Vagina (tissue), 2 donors: ENCODE data around the gene SCYL1. TPM values are rescaled to one million over a fixed set of nuclear protein-coding genes. Genes with fewer than 3 reads are reported as not detected.

Source experiments
- DNase-seq, 2 donors: peaks; one replicate each; pipeline ENCODE4 v3.0.0-alpha.2; 2017; ENCODE audit errors: extremely low spot score in 2 of 2
- H3K27ac ChIP-seq: fragments of 200-600 bp; sonication (generic); one replicate; pipeline ENCODE4 v1.5.1; 2019
- H3K27me3 ChIP-seq: fragments of 200-600 bp; sonication (generic); one replicate; pipeline ENCODE4 v1.5.1; 2019
- H3K36me3 ChIP-seq, 2 donors: fragments of 200-600 bp; sonication (generic); one replicate each; pipeline ENCODE4 v1.5.1; 2017 to 2019
- H3K4me1 ChIP-seq: fragments of 200-600 bp; sonication (generic); one replicate; pipeline ENCODE4 v1.5.1; 2019
- H3K4me3 ChIP-seq, 2 donors: fragments of 200-600 bp; sonication (generic); 1 replicate in 1 of 2; 2 replicates in 1 of 2; pipeline ENCODE4 v1.5.1; 2016 to 2019
- H3K9me3 ChIP-seq: fragments of 200-600 bp; sonication (generic); one replicate; pipeline ENCODE4 v1.5.1; 2019
- CTCF ChIP-seq, 3 experiments: fragments of 450-650 bp in 2 of 3; fragments of 200-600 bp in 1 of 3; sonication (generic) in 1 of 3; IDR thresholded peaks; one replicate each; pipeline ENCODE4 v1.5.1; 2017 to 2019; ENCODE audit warnings: antibody characterized with exemption in 3 of 3, mild to moderate bottlenecking in 2 of 3, moderate library complexity in 2 of 3
- POLR2A ChIP-seq, 2 donors: fragments of 450-650 bp; IDR thresholded peaks; one replicate each; pipeline ENCODE4 v1.6.1; 2017; ENCODE audit warnings: antibody characterized with exemption in 2 of 2, mild to moderate bottlenecking in 2 of 2, moderate library complexity in 2 of 2
- POLR2AphosphoS5 ChIP-seq, 2 donors: sonication (generic); formaldehyde crosslinking; IDR thresholded peaks; one replicate each; pipeline ENCODE4 v1.9.0; 2017; ENCODE audit warnings: antibody characterized with exemption in 2 of 2, mild to moderate bottlenecking in 2 of 2, low read depth in 1 of 2; ENCODE audit not compliant: insufficient read depth in 1 of 2
- intact Hi-C: fragments of 100-400 bp; cut with DNase I; formaldehyde crosslinking; loops from one replicate; pipeline ENCODE4 v1.15.1; 2023
- total RNA-seq: library from RNA; depleted of rRNA; stranded (reverse); fragments of >200 nt; gene quantifications from one replicate; pipeline ENCODE4 v1.2.3, GENCODE V29; 2016

Gene SCYL1
- total RNA-seq, 1 donor from 2014 or later = 77.3 TPM

GRCh38 chr11:65558002-65558929 is 33.4 kb downstream of the SCYL1 start, which contains the start of gene LTBP3:
Gene LTBP3, minus strand, starts transcription at chr11:65558359. Its CDS starts 400 bp downstream, at chr11:65557959.
- TF ChIP-seq POLR2A (IDR thresholded peaks at IDR 0.05) = peak in 1 of 2 donors; percentile 14
- no peak for TF ChIP-seq POLR2AphosphoS5 (IDR thresholded peaks at IDR 0.05; ENCODE audit: insufficient read depth in 1 of 2, low read depth in 1 of 2)
- Histone ChIP-seq H3K4me1 (peaks cover 72% of the 10 kb centered on the region), H3K36me3 (peaks cover 0 to 5% of the 10 kb centered on the region in 2 donors), H3K4me3 (peak within 1 kb of the TSS; percentile 62 to 90), H3K27me3 (no peaks in the 10 kb centered on the region), H3K27ac (peak within 1 kb of the TSS; percentile 98), H3K9me3 (no peaks in the 10 kb centered on the region)
- no peak for DNase-seq
- intact Hi-C loops = no loop called here

GRCh38 chr11:65558930-65559509 is 34.1 kb downstream of the SCYL1 start:
- TF ChIP-seq POLR2A (IDR thresholded peaks at IDR 0.05) = no peak
- no peak for TF ChIP-seq CTCF (IDR thresholded peaks at IDR 0.05)
- TF ChIP-seq POLR2AphosphoS5 (IDR thresholded peaks at IDR 0.05; ENCODE audit: insufficient read depth in 1 of 2, low read depth in 1 of 2) = peak in 1 of 2 donors; percentile 62
- Histone ChIP-seq H3K27me3 (no peaks in the 10 kb centered on the region), H3K4me1 (peaks cover 64% of the 10 kb centered on the region), H3K36me3 (no peaks in the 10 kb centered on the region), H3K27ac (peak overlapping the region; percentile 98), H3K4me3 (peak overlapping the region; percentile 62 to 90), H3K9me3 (no peaks in the 10 kb centered on the region)
- no peak for DNase-seq
- intact Hi-C loops = no loop called here

- no peaks in the 10 kb centered on the region for H3K27me3 ChIP-seq
- no peaks in the 10 kb centered on the region for H3K9me3 ChIP-seq
- intact Hi-C loops = no loop called here
- TF ChIP-seq CTCF (IDR thresholded peaks at IDR 0.05) (no peak), POLR2AphosphoS5 (IDR thresholded peaks at IDR 0.05; ENCODE audit: insufficient read depth in 1 of 2, low read depth in 1 of 2) (no peak), POLR2A (IDR thresholded peaks at IDR 0.05) (no peak)
- DNase-seq = no peak
- H3K4me3 ChIP-seq = no peak overlapping the region
- H3K36me3 ChIP-seq = no peaks in the 10 kb centered on the region
- peak overlapping the region; percentile 98 for H3K27ac ChIP-seq
- peaks cover 60% of the 10 kb centered on the region for H3K4me1 ChIP-seq
Observed at GRCh38 chr11:65559535-65559934, 34.7 kb downstream of the SCYL1 start.

- H3K4me1 ChIP-seq = peaks cover 55% of the 10 kb centered on the region
- no peak overlapping the region for H3K4me3 ChIP-seq
- intact Hi-C loops = no loop called here
- peak overlapping the region; percentile 98 for H3K27ac ChIP-seq
- no peaks in the 10 kb centered on the region for H3K9me3 ChIP-seq
- no peak for DNase-seq
- no peak for TF ChIP-seq POLR2A (IDR thresholded peaks at IDR 0.05)
- TF ChIP-seq CTCF (IDR thresholded peaks at IDR 0.05) = no peak
- no peak for TF ChIP-seq POLR2AphosphoS5 (IDR thresholded peaks at IDR 0.05; ENCODE audit: insufficient read depth in 1 of 2, low read depth in 1 of 2)
- no peaks in the 10 kb centered on the region for H3K36me3 ChIP-seq
- no peaks in the 10 kb centered on the region for H3K27me3 ChIP-seq
Observed at GRCh38 chr11:65559951-65560537, 35.2 kb downstream of the SCYL1 start.
